ENCODE data around the gene ADARB2. TPM values are rescaled to one million over a fixed set of nuclear protein-coding genes. Genes with fewer than 3 reads are reported as not detected.

The ADARB2 gene
- total and polyA plus RNA-seq, 4 experiments from 2014 or later, result 13.5 to 14.1 TPM; not detected in 2

DNA sequence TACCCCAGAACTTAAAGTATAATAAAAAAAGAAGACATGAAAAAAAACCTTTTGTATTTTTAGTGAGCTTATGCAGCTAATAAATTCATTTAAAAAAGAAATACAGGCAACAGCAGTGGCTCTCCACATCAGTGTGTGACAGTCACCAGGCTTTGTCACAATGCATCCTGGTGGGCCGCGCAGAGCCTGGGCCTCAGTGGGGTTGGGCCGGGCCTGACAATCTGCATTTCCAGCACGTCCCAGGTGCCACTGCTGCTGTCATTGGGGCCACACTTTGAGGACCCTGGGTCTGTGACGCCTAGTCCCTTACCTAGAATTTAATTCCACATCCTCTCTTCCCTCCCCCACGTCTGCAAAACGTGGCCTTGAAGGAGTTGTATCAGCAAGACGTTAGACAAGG is 284.5 kb downstream of the ADARB2 start:
- Histone ChIP-seq H3K4me1 (ENCODE audit: insufficient read depth, low read length) (no peaks in the 10 kb centered on the region), H3K9me3 (ENCODE audit: control insufficient read depth in 1 of 2, low read length in 2 of 2) (no peaks in the 10 kb centered on the region), H3K36me3 (ENCODE audit: insufficient read depth, low read length) (no peaks in the 10 kb centered on the region), H3K4me3 (ENCODE audit: low read length in 2 of 2) (no peak overlapping the region), H3K27ac (ENCODE audit: low read depth, low read length) (no peak overlapping the region), H3K27me3 (ENCODE audit: insufficient read depth, low read length) (no peaks in the 10 kb centered on the region)
- POLR2A ChIA-PET (ENCODE audit: partially characterized antibody), result no interaction called here
- H3K36me3 Mint-ChIP-seq, result no peaks in the 10 kb centered on the region
- peaks cover 0 to 6% (median 4%) of the 10 kb centered on the region in 4 donors for H3K4me1 Mint-ChIP-seq
- no peak overlapping the region for H3K27ac Mint-ChIP-seq
- no peak overlapping the region for H3K4me3 Mint-ChIP-seq
- intact Hi-C loops (cut with micrococcal nuclease), result no loop called here
- peaks cover 0 to 9% (median 2%) of the 10 kb centered on the region in 8 donors for H3K9me3 Mint-ChIP-seq
- CTCF ChIA-PET (ENCODE audit: partially characterized antibody), result no interaction called here
- peaks cover 26 to 35% of the 10 kb centered on the region in 2 donors for H3K27me3 Mint-ChIP-seq
- no peak for DNase-seq

DNA sequence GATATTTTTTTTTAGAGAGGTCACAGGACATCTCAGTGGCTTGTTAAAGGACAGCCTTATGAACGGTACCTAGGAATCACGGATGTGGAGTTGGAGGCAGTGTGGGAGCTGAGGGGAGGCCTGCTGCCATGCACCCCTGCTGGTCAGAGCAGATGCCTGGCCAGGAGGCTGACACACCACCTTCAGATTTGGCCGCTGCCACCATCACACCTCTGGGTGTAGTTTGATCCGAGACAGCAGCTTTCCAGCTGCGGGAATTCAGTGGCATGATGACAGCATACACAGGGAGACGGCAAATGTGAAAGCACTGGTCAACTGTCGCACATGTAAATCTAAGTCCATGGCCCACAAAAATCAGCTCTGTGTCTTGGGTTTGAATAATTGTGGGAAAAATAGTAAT is 285.4 kb downstream of the ADARB2 start:
- no peaks in the 10 kb centered on the region for H3K4me1 ChIP-seq (ENCODE audit: insufficient read depth, low read length)
- Mint-ChIP-seq H3K9me3 (peaks cover 0 to 9% (median 2%) of the 10 kb centered on the region in 8 donors), H3K27me3 (peaks cover 26 to 29% of the 10 kb centered on the region in 2 donors), H3K4me3 (no peak overlapping the region), H3K36me3 (no peaks in the 10 kb centered on the region), H3K27ac (no peak overlapping the region), H3K4me1 (peaks cover 0 to 6% (median 4%) of the 10 kb centered on the region in 4 donors)
- H3K9me3 ChIP-seq (ENCODE audit: control insufficient read depth in 1 of 2, low read length in 2 of 2), result no peaks in the 10 kb centered on the region
- ChIA-PET CTCF (ENCODE audit: partially characterized antibody) (no interaction called here), POLR2A (ENCODE audit: partially characterized antibody) (no interaction called here)
- H3K4me3 ChIP-seq (ENCODE audit: low read length in 2 of 2), result no peak overlapping the region
- DNase-seq, result no peak
- H3K36me3 ChIP-seq (ENCODE audit: insufficient read depth, low read length), result no peaks in the 10 kb centered on the region
- H3K27me3 ChIP-seq (ENCODE audit: insufficient read depth, low read length), result no peaks in the 10 kb centered on the region
- no peak overlapping the region for H3K27ac ChIP-seq (ENCODE audit: low read depth, low read length)
- intact Hi-C loops (cut with micrococcal nuclease), result no loop called here

DNA sequence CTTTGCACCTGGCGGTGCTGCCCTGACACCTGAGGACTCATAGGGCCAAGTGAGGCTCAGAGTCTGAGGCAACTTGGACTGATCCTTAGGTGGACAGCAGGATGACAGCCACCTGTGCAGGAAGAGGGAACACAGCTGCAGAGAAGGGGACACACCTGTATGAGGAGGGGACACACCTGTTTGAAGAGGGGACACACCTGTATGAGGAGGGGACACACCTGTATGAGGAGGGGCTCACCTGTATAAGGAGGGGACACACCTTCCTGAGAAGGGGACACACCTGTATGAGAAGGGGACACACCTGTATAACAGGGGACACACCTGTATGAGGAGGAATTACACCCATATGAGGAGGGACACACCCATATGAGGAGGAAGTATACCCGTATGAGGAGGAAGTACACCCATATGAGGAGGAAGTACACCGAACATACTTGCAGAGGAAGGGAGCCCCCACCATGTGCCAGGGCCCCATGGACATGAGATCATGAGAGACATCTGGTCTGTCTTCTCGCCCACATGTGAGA is 285.9 kb downstream of the ADARB2 start:
- no peak for DNase-seq
- ChIA-PET POLR2A (ENCODE audit: partially characterized antibody) (no interaction called here), CTCF (ENCODE audit: partially characterized antibody) (no interaction called here)
- Histone ChIP-seq H3K27ac (ENCODE audit: low read depth, low read length) (no peak overlapping the region), H3K9me3 (ENCODE audit: control insufficient read depth in 1 of 2, low read length in 2 of 2) (no peaks in the 10 kb centered on the region), H3K4me3 (ENCODE audit: low read length in 2 of 2) (no peak overlapping the region), H3K4me1 (ENCODE audit: insufficient read depth, low read length) (no peaks in the 10 kb centered on the region), H3K36me3 (ENCODE audit: insufficient read depth, low read length) (no peaks in the 10 kb centered on the region), H3K27me3 (ENCODE audit: insufficient read depth, low read length) (no peaks in the 10 kb centered on the region)
- H3K4me3 Mint-ChIP-seq, result no peak overlapping the region
- H3K4me1 Mint-ChIP-seq, result peaks cover 0 to 6% (median 4%) of the 10 kb centered on the region in 4 donors
- no peaks in the 10 kb centered on the region for H3K36me3 Mint-ChIP-seq
- peaks cover 26 to 28% of the 10 kb centered on the region in 2 donors for H3K27me3 Mint-ChIP-seq
- intact Hi-C loops (cut with micrococcal nuclease), result no loop called here
- H3K9me3 Mint-ChIP-seq, result peaks cover 0 to 9% (median 2%) of the 10 kb centered on the region in 8 donors
- no peak overlapping the region for H3K27ac Mint-ChIP-seq

DNA sequence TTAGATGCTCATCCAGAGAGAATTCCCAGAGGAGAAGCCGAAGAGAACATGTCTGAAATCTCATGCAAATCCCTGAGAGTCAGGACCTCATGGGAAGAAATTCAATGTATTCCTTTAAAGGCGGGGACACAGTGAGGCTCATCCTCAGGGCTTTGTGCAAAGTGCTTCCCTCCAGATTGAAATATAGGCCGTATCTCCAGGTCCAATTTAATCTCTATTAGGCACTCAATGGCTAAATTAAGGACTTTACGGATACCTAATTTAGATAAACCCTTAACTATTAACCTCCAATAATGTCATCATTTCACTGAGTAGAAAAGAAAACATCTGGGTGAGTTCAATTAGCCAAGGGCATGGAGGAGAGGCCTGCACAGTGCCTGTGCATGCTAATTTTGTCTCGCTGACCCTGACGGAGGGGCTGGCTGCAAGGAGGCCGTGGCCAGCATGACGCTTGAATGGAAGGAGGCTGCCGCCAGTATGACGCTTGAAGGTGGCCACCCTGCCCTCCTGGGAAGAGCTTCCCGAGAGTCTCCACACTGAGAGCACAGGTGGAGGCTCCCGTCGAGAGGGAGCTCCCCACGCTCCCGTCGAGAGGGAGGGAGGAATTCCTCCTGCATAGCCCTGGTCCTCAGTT is 287.6 kb downstream of the ADARB2 start:
- DNase-seq, result no peak
- Histone ChIP-seq H3K36me3 (ENCODE audit: insufficient read depth, low read length) (no peaks in the 10 kb centered on the region), H3K27ac (ENCODE audit: low read depth, low read length) (no peak overlapping the region), H3K27me3 (ENCODE audit: insufficient read depth, low read length) (no peaks in the 10 kb centered on the region), H3K4me1 (ENCODE audit: insufficient read depth, low read length) (no peaks in the 10 kb centered on the region), H3K4me3 (ENCODE audit: low read length in 2 of 2) (no peak overlapping the region), H3K9me3 (ENCODE audit: control insufficient read depth in 1 of 2, low read length in 2 of 2) (no peaks in the 10 kb centered on the region)
- peaks cover 23% of the 10 kb centered on the region in 2 donors for H3K27me3 Mint-ChIP-seq
- ChIA-PET POLR2A (ENCODE audit: partially characterized antibody) (no interaction called here), CTCF (ENCODE audit: partially characterized antibody) (no interaction called here)
- H3K4me3 Mint-ChIP-seq, result no peak overlapping the region
- H3K9me3 Mint-ChIP-seq, result peaks cover 0 to 9% (median 2%) of the 10 kb centered on the region in 8 donors
- H3K36me3 Mint-ChIP-seq, result no peaks in the 10 kb centered on the region
- H3K4me1 Mint-ChIP-seq, result peaks cover 0 to 6% (median 4%) of the 10 kb centered on the region in 4 donors
- intact Hi-C loops (cut with micrococcal nuclease), result no loop called here
- no peak overlapping the region for H3K27ac Mint-ChIP-seq

DNA sequence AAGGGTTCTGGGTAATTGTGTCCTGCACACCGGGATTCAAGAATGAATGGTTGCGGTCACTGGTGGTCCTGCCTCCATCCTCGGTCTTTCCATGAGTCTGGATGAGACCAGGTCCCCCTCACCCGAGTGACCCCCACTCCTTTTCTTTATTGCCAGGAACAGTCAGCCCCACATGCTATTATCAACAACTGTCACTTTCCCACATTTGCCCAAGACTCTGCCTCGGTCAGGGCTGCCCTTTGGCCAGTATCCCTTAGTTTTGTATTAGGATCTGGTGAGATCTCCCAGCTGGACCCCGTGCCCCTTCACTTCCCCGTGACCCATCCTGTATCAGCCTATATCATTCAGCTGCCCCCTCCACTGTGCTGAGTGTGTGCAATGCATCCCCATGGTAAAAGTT is 288.3 kb downstream of the ADARB2 start:
- H3K36me3 Mint-ChIP-seq, result no peaks in the 10 kb centered on the region
- no peak overlapping the region for H3K27ac ChIP-seq (ENCODE audit: low read depth, low read length)
- no peak overlapping the region for H3K4me3 ChIP-seq (ENCODE audit: low read length in 2 of 2)
- no peaks in the 10 kb centered on the region for H3K36me3 ChIP-seq (ENCODE audit: insufficient read depth, low read length)
- no peak overlapping the region for H3K27ac Mint-ChIP-seq
- intact Hi-C loops (cut with micrococcal nuclease), result no loop called here
- peaks cover 19 to 21% of the 10 kb centered on the region in 2 donors for H3K27me3 Mint-ChIP-seq
- no peaks in the 10 kb centered on the region for H3K9me3 ChIP-seq (ENCODE audit: control insufficient read depth in 1 of 2, low read length in 2 of 2)
- H3K4me1 ChIP-seq (ENCODE audit: insufficient read depth, low read length), result no peaks in the 10 kb centered on the region
- H3K27me3 ChIP-seq (ENCODE audit: insufficient read depth, low read length), result no peaks in the 10 kb centered on the region
- H3K9me3 Mint-ChIP-seq, result peaks cover 0 to 9% (median 2%) of the 10 kb centered on the region in 8 donors
- DNase-seq, result no peak
- H3K4me1 Mint-ChIP-seq, result peaks cover 0 to 3% (median under 1%) of the 10 kb centered on the region in 4 donors
- H3K4me3 Mint-ChIP-seq, result no peak overlapping the region
- POLR2A ChIA-PET (ENCODE audit: partially characterized antibody), result no interaction called here
- CTCF ChIA-PET (ENCODE audit: partially characterized antibody), result no interaction called here

DNA sequence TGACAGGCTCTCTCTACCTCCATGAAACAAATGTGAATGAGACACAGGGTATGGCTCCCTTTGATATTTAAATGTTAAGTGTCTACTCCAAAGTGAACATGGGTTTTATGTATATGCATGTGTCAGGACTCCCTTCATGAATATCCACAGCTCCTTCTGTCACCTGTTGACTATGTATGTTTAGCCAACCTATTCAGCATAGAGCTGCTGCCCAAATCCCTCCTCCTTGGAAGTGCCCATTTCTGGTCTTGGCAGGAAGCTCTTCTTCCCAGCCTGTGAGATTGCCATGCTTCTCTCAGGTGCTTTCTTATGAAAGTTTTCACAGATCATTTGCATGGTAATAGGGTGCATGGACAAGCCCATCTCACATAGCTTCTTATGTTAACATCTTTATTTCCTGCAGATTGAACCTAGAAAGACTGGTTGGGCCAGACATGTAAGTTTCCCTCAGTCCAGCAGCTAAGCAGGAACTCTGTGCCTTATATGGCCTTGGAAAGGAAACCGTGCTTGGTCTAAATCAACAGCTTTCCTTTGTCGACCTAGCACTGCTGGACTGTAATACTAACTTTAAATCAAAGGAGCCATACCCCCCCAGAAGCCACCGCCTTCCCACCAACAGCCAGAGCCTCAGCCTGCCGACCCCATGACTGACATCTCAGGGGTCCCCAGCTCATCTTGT is 288.9 kb downstream of the ADARB2 start:
- no peaks in the 10 kb centered on the region for H3K36me3 ChIP-seq (ENCODE audit: insufficient read depth, low read length)
- intact Hi-C loops (cut with micrococcal nuclease), result no loop called here
- no peak for DNase-seq
- no peaks in the 10 kb centered on the region for H3K27me3 ChIP-seq (ENCODE audit: insufficient read depth, low read length)
- no peak overlapping the region for H3K27ac Mint-ChIP-seq
- H3K4me1 Mint-ChIP-seq, result no peaks in the 10 kb centered on the region
- H3K9me3 ChIP-seq (ENCODE audit: control insufficient read depth in 1 of 2, low read length in 2 of 2), result no peaks in the 10 kb centered on the region
- ChIA-PET CTCF (ENCODE audit: partially characterized antibody) (interaction anchor here (1.0 kb wide), 1 partner anchor 80 kb away, joined by 3 read pairs; no protein-coding TSS in a partner anchor), POLR2A (ENCODE audit: partially characterized antibody) (no interaction called here)
- H3K27ac ChIP-seq (ENCODE audit: low read depth, low read length), result no peak overlapping the region
- no peak overlapping the region for H3K4me3 Mint-ChIP-seq
- H3K9me3 Mint-ChIP-seq, result peaks cover 0 to 9% (median 2%) of the 10 kb centered on the region in 8 donors
- H3K4me3 ChIP-seq (ENCODE audit: low read length in 2 of 2), result no peak overlapping the region
- no peaks in the 10 kb centered on the region for H3K4me1 ChIP-seq (ENCODE audit: insufficient read depth, low read length)
- peaks cover 15 to 19% of the 10 kb centered on the region in 2 donors for H3K27me3 Mint-ChIP-seq
- H3K36me3 Mint-ChIP-seq, result no peaks in the 10 kb centered on the region

DNA sequence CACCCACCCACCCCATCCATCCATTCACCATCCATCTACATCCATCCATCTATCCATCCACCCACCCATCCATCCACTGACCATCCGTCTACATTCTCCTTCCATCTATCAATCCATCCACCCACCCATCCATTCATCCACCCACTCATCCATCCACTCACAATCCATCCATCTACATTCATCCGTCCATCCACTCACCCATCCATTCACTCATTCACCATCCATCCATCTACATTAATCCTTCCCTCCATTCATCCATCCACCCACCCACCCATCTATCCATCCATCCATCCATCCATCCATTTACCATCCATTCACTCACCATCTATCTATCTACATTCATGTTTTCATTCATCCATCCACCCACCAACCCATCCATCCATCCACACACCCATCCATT is 292.5 kb downstream of the ADARB2 start:
- H3K27ac ChIP-seq (ENCODE audit: low read depth, low read length), result no peak overlapping the region
- H3K9me3 Mint-ChIP-seq, result peaks cover 0 to 3% (median 0%) of the 10 kb centered on the region in 8 donors
- CTCF ChIA-PET (ENCODE audit: partially characterized antibody), result no interaction called here

More for the DNA sequence above, 292.5 kb downstream of the ADARB2 start:
- no peak for DNase-seq
- no peak overlapping the region for H3K4me3 ChIP-seq (ENCODE audit: low read length in 2 of 2)
- no peaks in the 10 kb centered on the region for H3K4me1 ChIP-seq (ENCODE audit: insufficient read depth, low read length)
- Mint-ChIP-seq H3K27me3 (peaks cover 9 to 13% of the 10 kb centered on the region in 2 donors), H3K4me1 (no peaks in the 10 kb centered on the region), H3K27ac (no peak overlapping the region), H3K4me3 (no peak overlapping the region), H3K36me3 (no peaks in the 10 kb centered on the region)
- POLR2A ChIA-PET (ENCODE audit: partially characterized antibody), result no interaction called here
- intact Hi-C loops (cut with micrococcal nuclease), result no loop called here
- H3K36me3 ChIP-seq (ENCODE audit: insufficient read depth, low read length), result no peaks in the 10 kb centered on the region
- no peaks in the 10 kb centered on the region for H3K9me3 ChIP-seq (ENCODE audit: control insufficient read depth in 1 of 2, low read length in 2 of 2)
- no peaks in the 10 kb centered on the region for H3K27me3 ChIP-seq (ENCODE audit: insufficient read depth, low read length)
